ENCODE measurements around the gene DOCK9. TPM values are rescaled to one million over a fixed set of nuclear protein-coding genes. Genes with fewer than 3 reads are reported as not detected.

DOCK9 gene
- polyA plus RNA-seq, 1 donor (not counting 4 experiments of a cell fraction or from before 2014, with no cell fraction given): 110 TPM

- Histone ChIP-seq H3K9me1 (ENCODE audit: control insufficient read depth, extremely low read depth, insufficient read depth, low read length) (no peaks in the 10 kb centered on the region), H3K9ac (ENCODE audit: control insufficient read depth, extremely low read depth, insufficient read depth, low read length) (no peak overlapping the region), H3K4me2 (ENCODE audit: control insufficient read depth, extremely low read depth, insufficient read depth, low read depth, low read length) (no peak overlapping the region), H3K4me3 (ENCODE audit: control insufficient read depth in 2 of 3, extremely low read depth in 1 of 3, insufficient read depth in 2 of 3, low read depth in 1 of 3, low read length in 3 of 3) (no peak overlapping the region), H3K36me3 (ENCODE audit: control insufficient read depth in 2 of 2, extremely low read depth in 1 of 2, insufficient read depth in 2 of 2, low read length in 2 of 2) (no peaks in the 10 kb centered on the region), H2AFZ (ENCODE audit: control insufficient read depth, low read length) (no peak overlapping the region), H3K4me1 (ENCODE audit: control insufficient read depth, extremely low read depth, insufficient read depth, low read length) (no peaks in the 10 kb centered on the region), H3K27me3 (ENCODE audit: control insufficient read depth, extremely low read depth, insufficient read depth, low read length) (peaks cover 3% of the 10 kb centered on the region), H3K27ac (ENCODE audit: control insufficient read depth, insufficient read depth, low read length) (no peak overlapping the region), H3K79me2 (ENCODE audit: control insufficient read depth, insufficient read depth, low read length) (no peaks in the 10 kb centered on the region), H4K20me1 (ENCODE audit: control insufficient read depth, extremely low read depth, insufficient read depth, low read length) (no peaks in the 10 kb centered on the region), H3K9me3 (ENCODE audit: control insufficient read depth, low read depth, low read length) (no peaks in the 10 kb centered on the region)
- no peak for FAIRE-seq
- dilution Hi-C loops (cut with MboI; ENCODE audit: extremely low pct_ligation_motif_present, low sequenced_read_pairs): no loop called here
- TF ChIP-seq EZH2 (IDR thresholded peaks at IDR 0.05; ENCODE audit: low read length) (no peak), CTCF (optimal IDR thresholded peaks at IDR 0.05 in 1 of 3, IDR thresholded peaks at IDR 0.05 in 1 of 3, conservative IDR thresholded peaks at IDR 0.05 in 1 of 3; ENCODE audit: extremely low read depth in 1 of 3, insufficient read depth in 2 of 3, low read length in 3 of 3) (no peak)
- DNase-seq (ENCODE audit: low read depth, low spot score): no peak
Measured at GRCh38 chr13:98786023-98786422, 191.8 kb downstream of the DOCK9 start.

DNA sequence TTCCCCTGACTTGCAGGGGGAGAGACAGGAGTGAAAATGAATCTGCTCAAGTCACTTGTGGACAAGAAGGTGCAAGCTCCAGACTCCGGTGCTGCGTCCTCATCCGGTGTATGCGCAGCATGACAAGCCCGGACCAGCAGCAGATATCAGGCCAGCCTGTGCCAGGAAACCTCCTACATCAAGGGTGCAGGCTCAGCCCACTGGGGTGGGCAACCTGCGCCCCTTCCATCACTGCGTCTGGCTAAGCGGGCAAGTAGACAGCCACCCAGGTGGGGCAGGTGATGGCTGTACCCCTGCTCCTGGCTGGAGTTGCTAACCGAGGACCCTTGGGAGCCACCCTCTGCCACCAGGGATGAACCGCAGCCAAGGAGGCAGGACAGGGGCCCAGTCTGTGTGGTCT is 192.5 kb downstream of the DOCK9 start:
- H3K4me3 ChIP-seq (ENCODE audit: control insufficient read depth in 2 of 3, extremely low read depth in 1 of 3, insufficient read depth in 2 of 3, low read depth in 1 of 3, low read length in 3 of 3): no peak overlapping the region
- no peak overlapping the region for H3K9ac ChIP-seq (ENCODE audit: control insufficient read depth, extremely low read depth, insufficient read depth, low read length)
- TF ChIP-seq EZH2 (IDR thresholded peaks at IDR 0.05; ENCODE audit: low read length): no peak
- peak in 2 of 3 experiments; percentile 16 to 32 for TF ChIP-seq CTCF (optimal IDR thresholded peaks at IDR 0.05 in 1 of 3, IDR thresholded peaks at IDR 0.05 in 1 of 3, conservative IDR thresholded peaks at IDR 0.05 in 1 of 3; ENCODE audit: extremely low read depth in 1 of 3, insufficient read depth in 2 of 3, low read length in 3 of 3)
- H3K27me3 ChIP-seq (ENCODE audit: control insufficient read depth, extremely low read depth, insufficient read depth, low read length): peaks cover 3% of the 10 kb centered on the region
- DNase-seq (ENCODE audit: low read depth, low spot score) (no peak), FAIRE-seq (no peak)
- H3K27ac ChIP-seq (ENCODE audit: control insufficient read depth, insufficient read depth, low read length): no peak overlapping the region
- H4K20me1 ChIP-seq (ENCODE audit: control insufficient read depth, extremely low read depth, insufficient read depth, low read length): no peaks in the 10 kb centered on the region
- H3K4me2 ChIP-seq (ENCODE audit: control insufficient read depth, extremely low read depth, insufficient read depth, low read depth, low read length): no peak overlapping the region
- no peak overlapping the region for H2AFZ ChIP-seq (ENCODE audit: control insufficient read depth, low read length)
- dilution Hi-C loops (cut with MboI; ENCODE audit: extremely low pct_ligation_motif_present, low sequenced_read_pairs): no loop called here
- H3K9me3 ChIP-seq (ENCODE audit: control insufficient read depth, low read depth, low read length): no peaks in the 10 kb centered on the region
- H3K9me1 ChIP-seq (ENCODE audit: control insufficient read depth, extremely low read depth, insufficient read depth, low read length): no peaks in the 10 kb centered on the region
- no peaks in the 10 kb centered on the region for H3K79me2 ChIP-seq (ENCODE audit: control insufficient read depth, insufficient read depth, low read length)
- no peaks in the 10 kb centered on the region for H3K4me1 ChIP-seq (ENCODE audit: control insufficient read depth, extremely low read depth, insufficient read depth, low read length)
- no peaks in the 10 kb centered on the region for H3K36me3 ChIP-seq (ENCODE audit: control insufficient read depth in 2 of 2, extremely low read depth in 1 of 2, insufficient read depth in 2 of 2, low read length in 2 of 2)

All from keratinocyte (primary cell).